ENCODE measurements around the gene SSC4D.

SSC4D gene

DNA sequence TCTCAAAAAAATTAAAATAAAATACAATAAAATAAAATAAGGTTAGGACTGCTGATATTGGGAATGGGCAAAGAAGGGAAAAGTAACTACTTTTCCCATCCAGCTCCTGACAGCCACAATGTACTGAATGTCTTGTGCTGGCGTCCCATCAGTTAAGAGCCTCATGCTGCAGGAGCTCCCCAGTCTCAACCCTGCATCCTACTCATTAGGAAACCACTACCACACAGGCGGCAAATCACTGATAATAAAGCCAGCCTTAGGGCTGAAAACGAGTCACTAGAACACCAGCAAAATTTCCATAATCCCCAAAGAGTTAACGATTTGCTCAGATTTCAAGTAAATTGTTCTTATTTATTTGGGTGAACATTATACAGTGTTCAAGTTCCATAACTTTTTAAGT lies 55.0 kb downstream of the SSC4D start:
- DNase-seq (ENCODE audit: low read depth in 2 of 2), result no peak

GRCh38 chr7:76353744-76354143 lies 55.8 kb downstream of the SSC4D start:
- DNase-seq (ENCODE audit: low read depth in 2 of 2), result no peak

DNA sequence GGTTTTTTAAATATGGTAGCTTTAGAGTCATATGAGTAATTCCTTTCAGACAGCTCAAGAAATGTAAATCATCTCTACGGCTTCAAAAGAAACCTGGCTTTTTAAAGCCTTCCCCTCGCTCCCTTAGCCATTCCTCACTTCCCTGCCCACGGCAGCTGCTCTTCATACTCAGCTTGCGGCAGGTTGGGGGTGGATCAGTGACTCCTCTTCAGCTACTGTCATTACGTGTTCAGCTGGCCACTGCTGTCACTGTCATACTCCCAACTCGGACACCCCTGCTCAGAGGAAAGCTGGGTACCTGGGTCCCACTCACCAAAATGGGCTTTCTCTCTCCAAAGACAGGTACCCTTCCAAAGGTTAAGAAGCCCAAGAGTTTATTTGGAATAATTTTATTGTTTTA lies 57.3 kb downstream of the SSC4D start:
- DNase-seq (ENCODE audit: low read depth in 2 of 2), result no peak

- DNase-seq (ENCODE audit: low read depth in 2 of 2), result no peak
Measured at GRCh38 chr7:76351372-76351771, 58.1 kb downstream of the SSC4D start.

DNA sequence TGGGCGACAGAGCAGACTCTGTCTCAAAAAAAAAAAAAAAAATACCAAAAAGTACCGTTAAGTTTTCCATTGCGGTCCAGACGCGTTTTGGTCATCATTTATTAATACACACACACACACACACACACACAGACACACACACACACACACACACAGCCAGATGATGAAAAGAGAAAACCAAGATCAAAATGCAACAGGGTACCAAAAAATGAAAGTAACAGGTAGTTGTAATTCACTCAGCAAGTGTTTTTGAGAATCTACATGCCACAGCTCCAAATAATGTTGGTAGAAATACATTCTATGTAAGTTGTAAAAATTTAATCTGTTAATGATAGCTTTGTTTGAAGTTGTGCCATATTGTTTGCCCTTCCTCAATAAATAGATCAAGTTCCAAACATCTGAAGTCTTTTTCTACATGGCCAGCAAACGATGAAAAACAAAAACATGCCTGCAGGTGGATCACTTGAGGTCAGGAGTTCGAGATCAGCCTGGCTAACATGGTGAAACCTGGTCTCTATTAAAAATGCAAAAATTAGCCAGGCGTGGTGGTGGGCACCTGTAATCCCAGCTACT lies 60.1 kb downstream of the SSC4D start:
- no peak for DNase-seq (ENCODE audit: low read depth in 2 of 2)

GRCh38 chr7:76347710-76348109 lies 61.8 kb downstream of the SSC4D start:
- DNase-seq (ENCODE audit: low read depth in 2 of 2), result no peak

- DNase-seq (ENCODE audit: low read depth in 2 of 2), result no peak
Measured at GRCh38 chr7:76346778-76347177, 62.7 kb downstream of the SSC4D start.

DNA sequence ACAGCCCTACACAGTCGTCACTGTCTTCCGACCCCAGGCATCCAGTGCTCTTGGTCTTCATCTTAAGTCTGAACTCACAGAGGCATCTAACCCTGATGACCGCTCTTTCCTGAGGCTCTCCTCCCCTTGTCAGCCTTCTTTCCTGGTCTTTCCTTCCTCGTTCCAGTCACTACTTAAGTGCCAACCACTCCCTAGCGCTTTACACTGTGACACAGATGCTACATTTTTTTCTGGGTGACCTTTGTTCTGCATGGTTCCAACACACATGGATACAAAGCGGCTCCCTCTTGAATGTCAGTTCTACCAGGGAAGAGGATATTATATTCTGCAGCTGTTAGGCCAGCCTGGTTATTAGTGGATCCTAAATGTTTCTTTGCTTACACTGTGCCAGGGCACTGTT lies 63.4 kb downstream of the SSC4D start:
- no peak for DNase-seq (ENCODE audit: low read depth in 2 of 2)

DNA sequence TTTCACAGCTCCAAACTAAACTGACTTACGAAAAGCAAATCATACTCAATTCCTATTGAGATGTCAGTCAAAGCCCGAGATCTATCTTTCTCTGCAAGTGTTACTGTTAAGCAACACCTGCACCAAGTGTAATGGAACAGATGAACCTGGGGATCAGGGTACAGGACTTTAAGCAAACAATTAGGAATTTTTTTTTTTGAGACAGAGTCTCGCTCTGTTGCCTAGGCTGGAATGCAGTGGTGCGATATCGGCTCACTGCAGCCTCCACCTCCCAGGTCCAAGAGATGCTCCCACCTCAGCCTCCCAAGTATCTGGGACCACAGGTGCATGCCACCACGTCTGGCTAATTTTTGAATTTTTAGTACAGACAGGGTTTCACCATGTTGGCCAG lies 65.6 kb downstream of the SSC4D start:
- no peak for DNase-seq (ENCODE audit: low read depth in 2 of 2)

DNA sequence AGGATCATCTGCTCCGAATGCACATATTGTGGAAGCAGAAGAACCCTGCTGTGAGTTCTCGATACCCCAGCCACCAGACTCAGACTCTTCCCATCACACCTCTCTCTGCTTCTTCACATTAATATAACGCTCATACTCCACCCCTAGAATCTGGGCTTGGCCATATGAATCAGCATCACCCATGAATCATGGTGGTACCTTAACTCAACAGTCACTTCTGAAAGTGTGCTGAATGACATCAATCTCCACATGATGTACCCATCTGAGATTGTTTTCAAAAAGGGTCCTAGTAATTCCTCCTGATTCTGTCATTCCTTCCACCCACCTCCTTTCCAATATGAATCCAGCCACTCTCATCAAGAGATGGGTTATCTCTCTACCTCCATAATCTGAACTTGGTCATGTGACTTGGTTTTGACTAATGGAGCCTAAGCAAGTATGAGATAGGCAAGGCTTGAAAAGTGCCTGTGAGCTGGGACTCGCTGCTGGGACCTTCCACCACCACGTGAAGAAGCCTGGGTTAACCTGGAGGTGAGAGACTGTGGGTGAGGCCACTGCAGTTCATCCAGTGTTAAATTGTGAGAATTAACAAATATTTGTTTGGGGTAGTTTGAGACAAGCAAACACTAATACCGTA lies 66.1 kb downstream of the SSC4D start:
- DNase-seq (ENCODE audit: low read depth in 2 of 2), result no peak

DNA sequence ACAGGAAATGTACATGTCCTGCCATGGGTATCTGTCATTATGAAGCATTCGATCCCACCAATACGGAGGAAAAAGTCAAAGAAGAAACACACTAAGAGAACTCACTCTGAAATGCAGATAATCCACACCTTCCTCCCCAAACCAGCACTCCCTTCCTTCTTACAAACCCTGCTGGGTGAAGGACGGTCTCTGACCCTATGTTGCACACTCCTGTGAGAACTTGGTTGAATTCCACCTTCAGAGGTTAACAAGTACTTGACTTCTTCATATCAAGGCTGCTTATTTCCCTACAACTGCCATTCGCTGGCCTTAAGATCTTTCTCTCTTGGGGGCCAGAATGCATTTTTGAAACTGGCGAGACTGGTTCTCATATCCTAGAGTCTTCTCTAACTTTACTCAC lies 67.3 kb downstream of the SSC4D start:
- no peak for DNase-seq (ENCODE audit: low read depth in 2 of 2)

GRCh38 chr7:76340617-76341131 lies 68.8 kb downstream of the SSC4D start:
- DNase-seq (ENCODE audit: low read depth in 2 of 2), result no peak

All from stimulated activated CD8-positive, alpha-beta memory T cell treated with anti-CD3 and anti-CD28 coated beads, Interleukin-15, amount 100 ng/mL, for 4 hours (primary cell).